Activated CD8-positive, alpha-beta memory T cell treated with anti-CD3 and anti-CD28 coated beads, Interleukin-2, amount 50 U/mL, for 48 hours (primary cell): Measurements from ENCODE around the gene GPSM1.

ENCODE experiments used
- DNase-seq: peaks from one replicate; pipeline ENCODE4 v3.0.0-alpha.2; 2020

GPSM1 gene

DNA sequence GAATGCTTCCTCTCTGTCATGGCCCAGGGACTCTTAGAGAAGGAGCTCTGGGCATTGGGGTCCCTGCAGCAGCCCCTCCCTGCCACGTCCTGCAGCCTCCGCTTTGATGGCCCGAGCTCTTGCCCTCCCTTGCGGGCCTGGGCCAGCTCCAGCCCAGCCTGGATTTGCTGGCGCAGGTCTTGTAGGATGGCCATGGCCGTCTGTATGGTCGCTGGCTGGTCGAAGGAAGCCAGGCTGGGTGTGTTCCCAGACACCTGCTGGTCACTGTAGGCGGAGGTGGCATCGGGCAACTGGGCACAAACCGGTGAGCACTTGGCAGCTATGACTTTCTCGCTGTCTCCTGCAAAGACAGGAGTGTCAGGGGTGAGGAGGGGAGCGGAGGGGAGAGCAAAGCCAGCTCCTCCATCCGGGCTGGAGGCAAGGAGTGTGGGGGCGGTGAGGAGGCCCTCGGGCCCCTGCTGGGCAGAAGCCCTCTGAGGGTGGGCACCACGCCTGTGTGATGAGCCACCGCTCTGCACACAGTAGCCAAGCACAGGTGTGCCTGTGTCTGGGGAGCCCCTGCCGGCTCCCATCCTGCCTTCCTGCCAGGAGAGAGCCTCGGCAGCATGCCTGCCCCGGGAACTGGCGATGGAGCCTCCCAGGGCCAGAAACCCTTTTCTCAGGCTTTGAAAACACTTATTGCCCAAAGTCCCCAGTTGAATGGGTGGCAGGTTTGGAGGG lies 35.9 kb upstream of the GPSM1 start:
- no peak for DNase-seq

GRCh38 chr9:136292026-136292538 lies 35.3 kb upstream of the GPSM1 start:
- DNase-seq, result no peak

DNA sequence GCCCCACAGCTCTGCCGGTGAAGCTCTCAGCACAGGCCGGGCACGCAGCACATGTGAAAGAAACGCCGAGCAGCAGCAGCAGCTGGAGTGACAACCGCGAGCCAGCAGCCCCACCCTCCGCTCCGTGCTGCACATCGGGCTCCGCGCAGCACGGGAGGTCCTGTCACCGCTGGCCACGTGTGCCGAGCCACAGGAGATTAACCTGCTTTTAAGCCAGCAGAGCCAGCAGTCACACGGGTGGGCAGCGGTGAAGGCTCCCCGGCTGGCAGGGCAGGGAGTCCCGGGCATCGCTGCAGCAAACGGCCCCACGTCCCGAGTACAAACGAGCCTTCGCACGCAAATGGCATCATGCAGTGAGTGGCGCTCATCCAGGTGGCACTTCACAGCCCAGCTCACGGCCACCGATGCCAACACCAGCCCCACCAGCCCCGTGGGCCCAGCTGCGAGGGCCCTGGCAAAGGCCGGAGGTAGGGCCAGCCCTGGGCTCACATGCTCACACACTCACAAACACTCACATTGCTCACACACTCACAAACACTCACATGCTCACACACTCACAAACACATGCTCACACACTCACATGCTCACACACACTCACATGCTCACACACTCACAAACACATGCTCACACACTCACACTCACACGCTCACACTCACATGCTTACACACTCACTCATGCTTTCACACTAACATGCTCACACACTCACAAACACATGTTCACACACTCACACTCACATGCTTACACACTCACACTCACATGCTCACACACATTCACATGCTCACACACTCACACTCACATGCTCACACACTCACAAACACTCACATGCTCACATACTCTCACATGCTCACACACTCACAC lies 34.5 kb upstream of the GPSM1 start:
- no peak for DNase-seq

GRCh38 chr9:136293476-136294077 lies 33.8 kb upstream of the GPSM1 start:
- DNase-seq, result no peak

- no peak for DNase-seq
Measured at GRCh38 chr9:136294437-136294836, 32.9 kb upstream of the GPSM1 start.

DNA sequence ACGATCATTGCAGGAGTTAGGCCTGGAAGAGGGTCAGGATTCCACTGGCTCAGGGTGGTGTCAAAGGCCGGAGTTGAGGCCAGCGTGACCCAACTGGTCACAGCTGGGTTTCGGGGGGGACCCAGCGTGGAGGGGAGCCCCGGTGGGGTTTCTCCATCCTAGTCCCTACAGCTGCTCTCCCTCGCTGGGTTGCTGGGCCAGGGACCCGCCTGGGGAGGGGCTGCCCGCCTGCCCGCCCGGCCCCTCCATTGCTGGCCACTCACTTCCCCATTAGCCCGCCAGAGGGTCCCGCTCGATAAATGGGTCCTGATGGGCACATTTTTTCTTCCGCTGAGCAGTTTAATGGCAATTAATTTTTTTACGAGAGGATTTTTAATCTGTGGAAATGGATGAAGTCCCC lies 32.3 kb upstream of the GPSM1 start:
- no peak for DNase-seq

GRCh38 chr9:136295542-136296433 lies 31.6 kb upstream of the GPSM1 start:
- no peak for DNase-seq

DNA sequence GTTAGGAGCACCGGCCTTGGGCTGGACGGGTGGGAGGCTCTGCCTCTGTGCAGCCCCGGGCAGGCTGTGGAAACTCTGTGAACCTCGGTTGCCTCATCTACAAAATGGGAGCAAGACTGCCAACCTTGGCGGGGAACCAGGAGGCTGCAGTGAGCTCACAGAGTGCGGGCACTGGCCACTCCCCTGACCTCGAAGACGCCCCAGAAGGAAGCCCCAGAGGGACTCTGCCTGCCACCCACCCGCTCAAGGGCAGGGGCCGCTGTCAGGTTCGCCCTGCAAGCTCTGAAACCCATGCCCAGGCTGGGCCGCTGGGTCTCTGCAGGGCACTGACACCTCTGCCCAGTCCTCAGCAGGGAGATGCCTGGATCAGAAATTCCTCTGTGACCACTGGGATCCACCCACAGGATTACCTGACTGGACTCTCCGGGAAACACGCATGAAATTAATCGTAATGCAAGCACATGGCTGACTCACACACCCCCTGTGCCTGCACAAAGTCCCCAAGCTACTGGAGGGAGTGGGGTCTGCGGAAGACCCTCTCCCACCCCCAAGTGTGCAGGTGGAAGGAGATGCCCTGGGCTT lies 30.8 kb upstream of the GPSM1 start:
- DNase-seq, result no peak

GRCh38 chr9:136297016-136297691 lies 30.2 kb upstream of the GPSM1 start:
- no peak for DNase-seq

DNA sequence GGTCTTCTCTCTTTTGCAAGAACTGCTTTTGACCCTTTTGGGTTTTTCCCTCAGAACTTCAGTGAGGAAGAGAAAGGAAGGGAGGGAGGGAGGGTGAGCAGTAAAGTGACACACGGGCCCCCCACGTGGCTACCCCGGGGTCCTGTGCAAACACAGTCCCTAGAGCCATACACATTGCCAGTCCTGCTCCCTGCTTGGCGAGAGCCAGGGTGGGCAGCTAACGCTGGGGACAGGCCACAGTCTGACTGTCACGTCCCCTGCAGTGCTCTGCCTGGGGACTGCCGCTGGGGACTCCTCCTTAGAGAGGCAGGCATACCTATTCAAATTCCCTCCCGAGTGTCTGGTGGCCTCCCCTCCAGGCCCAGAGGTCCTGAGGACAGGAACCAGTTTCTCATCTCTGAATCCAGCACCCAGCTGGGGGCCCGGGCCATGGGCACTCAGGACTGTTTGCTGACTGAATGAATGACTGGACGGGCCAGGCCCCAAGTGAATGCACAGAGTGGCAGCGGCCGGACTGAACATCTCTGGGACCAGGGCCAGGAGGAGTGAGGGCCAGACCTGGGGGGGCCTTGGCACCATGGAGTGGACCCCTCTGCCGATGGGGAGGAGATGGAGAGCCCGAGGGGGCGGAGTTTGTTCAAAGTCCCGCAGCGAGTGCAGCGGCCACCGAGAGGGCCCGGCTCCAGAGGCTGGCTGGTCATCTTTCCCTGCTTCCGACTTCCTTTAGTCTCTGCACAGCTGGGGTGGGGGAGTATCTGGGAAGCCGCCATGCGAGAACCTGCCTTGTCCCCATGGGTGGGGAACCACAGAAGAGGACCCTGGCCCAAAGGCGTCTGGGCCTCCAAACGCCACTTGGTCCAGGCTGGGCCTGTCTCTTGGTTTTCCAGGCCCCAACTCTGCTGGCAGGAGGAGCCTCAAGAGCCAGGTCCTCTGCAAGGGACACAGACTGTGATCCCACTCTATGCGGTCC lies 29.3 kb upstream of the GPSM1 start:
- no peak for DNase-seq

DNA sequence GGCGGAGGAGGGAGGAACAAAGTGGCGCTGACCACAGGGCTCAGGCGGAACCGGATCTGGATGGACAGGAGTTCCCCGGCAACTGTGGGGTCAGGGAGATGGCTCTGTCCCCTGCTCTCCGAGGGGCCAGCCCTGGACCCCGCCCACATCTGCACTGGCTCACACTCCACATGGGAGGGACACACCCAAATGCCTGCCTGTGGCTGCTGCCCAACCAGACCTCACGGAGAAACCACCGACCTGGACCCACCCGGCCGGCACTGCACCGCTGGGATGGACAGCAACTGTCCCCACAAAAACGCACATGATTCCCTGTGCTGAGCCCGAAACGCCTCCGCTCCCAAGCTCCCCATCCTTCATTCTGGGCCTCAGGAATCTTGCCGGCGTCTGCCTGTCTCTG lies 28.2 kb upstream of the GPSM1 start:
- no peak for DNase-seq

DNA sequence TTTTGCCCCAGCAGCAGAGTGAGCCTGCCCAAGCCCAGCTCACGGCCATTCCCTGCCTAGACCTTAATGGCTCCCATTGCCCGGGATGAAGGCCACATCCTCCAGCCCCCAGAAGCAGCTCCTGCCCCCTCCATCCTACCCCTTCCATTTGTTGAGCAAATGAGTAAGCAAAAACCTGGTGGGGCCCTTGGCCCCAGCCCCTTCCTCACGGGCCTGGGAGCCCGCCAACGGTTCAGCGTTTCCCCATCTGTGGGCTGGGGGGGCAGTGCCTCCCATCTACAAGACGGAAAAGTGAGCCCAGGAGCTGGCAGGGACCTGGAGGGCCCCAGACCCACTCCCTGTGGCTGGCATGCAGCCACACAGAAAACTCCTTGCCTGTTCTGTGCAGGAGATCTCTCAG lies 27.8 kb upstream of the GPSM1 start:
- no peak for DNase-seq

GRCh38 chr9:136300016-136300545 lies 27.3 kb upstream of the GPSM1 start:
- no peak for DNase-seq

DNA sequence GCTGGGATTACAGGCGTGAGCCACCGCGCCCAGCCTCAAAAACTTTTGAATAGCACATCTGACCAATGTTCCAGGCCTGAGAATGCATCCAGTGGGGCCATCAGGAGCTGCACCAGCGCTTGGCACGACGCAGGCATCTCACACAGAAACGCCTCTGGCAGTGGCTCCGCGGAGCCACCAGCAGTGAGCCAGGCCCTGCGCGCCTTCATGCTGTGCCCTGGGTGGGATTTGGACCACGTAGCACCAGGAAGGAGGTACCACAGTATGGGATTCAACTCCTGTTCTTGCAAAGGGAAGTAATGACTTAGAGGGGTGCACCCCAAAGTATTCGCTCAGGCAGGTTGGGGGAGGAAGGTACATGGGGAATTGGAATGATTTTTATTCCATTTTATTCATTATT lies 26.5 kb upstream of the GPSM1 start:
- no peak for DNase-seq

DNA sequence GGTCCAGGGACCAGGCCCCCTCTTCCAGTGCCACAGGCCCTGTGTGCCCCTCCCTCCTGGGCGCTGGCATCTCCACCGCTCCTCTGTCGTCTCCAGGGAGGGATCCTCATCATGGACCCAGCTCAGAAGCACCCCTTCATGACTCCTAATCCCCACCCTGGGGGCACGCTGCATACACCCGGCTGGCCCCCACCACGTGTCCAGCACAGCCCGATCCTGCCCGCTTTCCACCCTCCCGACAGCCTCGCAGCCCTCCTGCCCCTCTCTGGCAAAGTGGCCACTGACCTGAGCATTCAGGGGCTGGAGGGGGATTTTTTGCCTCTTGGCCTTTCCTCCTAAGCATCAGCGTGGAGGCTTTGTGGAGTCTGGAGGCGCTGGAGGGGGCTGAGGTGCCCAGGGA lies 24.8 kb upstream of the GPSM1 start:
- no peak for DNase-seq

DNA sequence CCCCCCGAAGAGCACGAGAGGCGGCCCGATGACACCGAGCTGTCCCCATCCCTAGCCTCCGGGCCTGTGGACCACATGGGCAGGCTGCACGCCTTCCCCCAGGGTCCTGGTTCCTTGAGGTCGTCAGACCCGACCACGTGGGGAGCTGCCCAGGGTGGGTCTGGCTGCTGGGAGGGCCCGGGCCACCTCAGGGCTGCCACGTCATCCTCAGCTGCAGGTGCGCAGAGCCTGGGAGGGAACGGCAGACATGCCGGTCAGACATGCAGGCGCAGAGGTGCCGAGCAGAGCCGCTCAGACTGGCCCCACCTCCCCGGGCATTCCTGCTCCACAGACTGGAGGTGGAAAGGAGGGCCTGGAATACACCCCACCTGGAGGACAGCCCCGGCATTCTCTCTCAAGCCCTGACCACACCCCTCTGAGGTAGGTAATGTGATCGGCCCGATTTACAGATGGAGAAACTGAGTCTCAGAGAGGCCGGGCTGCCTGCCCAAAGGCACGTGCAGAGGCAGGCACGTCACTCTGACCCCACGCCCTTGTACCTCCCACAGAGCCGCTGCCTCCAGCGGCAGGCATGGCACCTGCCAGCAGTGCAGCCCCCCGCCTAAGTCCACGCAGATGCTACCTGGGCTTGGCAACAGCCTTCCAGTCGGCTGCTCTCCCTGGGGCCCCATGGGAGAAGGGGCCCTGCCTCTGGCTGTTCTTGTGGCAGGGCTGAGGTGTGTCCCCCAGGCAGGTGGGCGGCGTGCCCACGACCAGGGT lies 24.1 kb upstream of the GPSM1 start:
- no peak for DNase-seq

- no peak for DNase-seq
Measured at GRCh38 chr9:136303825-136304416, 23.4 kb upstream of the GPSM1 start, which contains the start of gene CCDC187. TSS of gene CCDC187 (minus strand) at chr9:136304094. CDS start at chr9:136303830, 264 bp downstream.

- no peak for DNase-seq
Measured at GRCh38 chr9:136304456-136304855, 22.9 kb upstream of the GPSM1 start.

- DNase-seq, result no peak
Measured at GRCh38 chr9:136304981-136305380, 22.4 kb upstream of the GPSM1 start.
